ENCODE results near the gene MAPK8IP3.

MAPK8IP3 gene

GRCh38 chr16:1762196-1762878 lies 56.3 kb downstream of the MAPK8IP3 start:
- DNase-seq (ENCODE audit: low read depth, low spot score) = no peak

DNA sequence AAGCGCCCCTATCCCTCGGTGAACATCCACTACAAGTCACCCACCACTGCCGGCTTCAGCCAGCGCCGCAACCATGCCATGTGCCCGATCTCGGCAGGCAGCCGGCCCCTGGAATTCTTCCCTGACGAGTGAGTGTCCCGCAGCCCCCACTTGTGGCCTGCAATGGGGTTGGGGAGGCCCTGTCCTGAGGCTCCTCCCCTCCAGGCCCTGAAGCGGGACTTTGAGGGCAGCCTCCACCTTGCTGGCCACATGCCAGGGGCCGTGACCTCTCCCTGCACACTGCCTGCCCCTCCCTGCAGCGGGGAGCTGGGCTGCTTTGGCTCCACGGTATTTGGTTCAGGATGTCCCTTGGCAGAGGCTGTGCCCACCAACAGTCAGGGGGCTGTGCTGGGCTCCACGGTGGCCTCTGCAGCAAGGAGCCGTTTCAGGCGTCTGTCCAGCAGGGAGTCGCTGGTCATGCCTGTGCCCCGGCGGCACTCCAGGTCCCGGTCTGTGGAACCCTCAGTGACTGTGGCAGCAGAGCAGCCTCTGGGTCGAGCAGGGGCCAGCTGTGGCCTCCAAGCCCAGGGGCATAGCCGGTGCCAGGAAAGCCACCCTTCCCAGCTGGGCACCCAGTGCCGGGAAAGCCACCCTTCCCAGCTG lies 57.0 kb downstream of the MAPK8IP3 start:
- no peak for DNase-seq (ENCODE audit: low read depth, low spot score)

GRCh38 chr16:1763521-1764511 lies 57.8 kb downstream of the MAPK8IP3 start:
- peak; percentile 92 for DNase-seq (ENCODE audit: low read depth, low spot score)

DNA sequence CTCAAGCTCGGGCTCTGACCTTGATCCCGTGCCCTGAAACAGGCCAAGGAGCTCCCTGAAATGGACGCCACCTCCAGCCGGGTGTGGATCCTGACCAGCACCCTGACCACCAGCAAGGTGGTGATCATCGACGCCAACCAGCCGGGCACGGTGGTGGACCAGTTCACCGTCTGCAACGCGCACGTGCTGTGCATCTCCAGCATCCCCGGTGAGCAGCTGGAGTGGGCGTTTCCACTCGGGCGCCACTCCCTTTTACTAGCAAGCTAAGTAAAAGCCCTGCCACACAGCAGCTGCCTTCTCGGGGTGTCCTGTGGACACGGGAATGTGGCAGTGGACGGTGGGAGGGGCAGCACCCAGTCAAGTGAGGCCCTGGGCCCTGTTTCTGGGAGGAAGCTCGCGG lies 59.0 kb downstream of the MAPK8IP3 start:
- DNase-seq (ENCODE audit: low read depth, low spot score) = no peak

- DNase-seq (ENCODE audit: low read depth, low spot score) = no peak
These were observed 59.8 kb downstream of the MAPK8IP3 start for GRCh38 chr16:1765826-1766225.

DNA sequence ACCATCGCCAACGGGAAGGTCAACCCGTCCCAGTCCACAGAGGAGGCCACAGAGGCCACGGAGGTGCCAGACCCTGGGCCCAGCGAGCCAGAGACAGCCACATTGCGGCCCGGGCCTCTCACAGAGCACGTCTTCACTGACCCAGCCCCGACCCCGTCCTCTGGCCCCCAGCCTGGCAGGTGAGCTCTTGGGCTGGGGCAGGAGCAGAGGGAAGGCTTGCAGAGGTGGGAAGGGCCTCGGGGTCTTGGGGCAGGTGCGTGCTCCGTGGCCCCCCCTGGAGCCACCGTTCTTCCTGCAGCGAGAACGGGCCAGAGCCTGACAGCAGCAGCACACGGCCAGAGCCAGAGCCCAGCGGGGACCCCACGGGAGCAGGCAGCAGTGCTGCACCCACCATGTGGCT lies 60.2 kb downstream of the MAPK8IP3 start:
- no peak for DNase-seq (ENCODE audit: low read depth, low spot score)

DNA sequence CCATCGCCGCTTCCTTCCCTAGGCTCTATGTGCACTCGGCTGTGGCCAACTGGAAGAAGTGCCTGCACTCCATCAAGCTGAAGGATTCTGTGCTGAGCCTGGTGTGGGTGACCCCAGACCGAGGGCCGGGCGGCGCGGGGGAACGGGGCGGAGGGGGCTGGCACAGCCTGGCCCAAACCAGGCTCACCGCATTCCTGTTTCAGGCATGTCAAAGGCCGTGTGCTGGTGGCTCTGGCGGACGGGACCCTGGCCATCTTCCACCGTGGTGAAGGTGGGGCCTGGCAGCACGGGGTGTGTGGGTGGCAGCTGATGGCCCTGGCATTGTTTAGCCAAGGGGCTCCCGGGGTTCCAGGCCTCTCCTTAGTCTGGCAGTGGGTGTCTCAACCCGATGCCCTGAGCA lies 60.7 kb downstream of the MAPK8IP3 start:
- DNase-seq (ENCODE audit: low read depth, low spot score) = no peak

GRCh38 chr16:1767116-1767994 lies 61.4 kb downstream of the MAPK8IP3 start:
- no peak for DNase-seq (ENCODE audit: low read depth, low spot score)

- no peak for DNase-seq (ENCODE audit: low read depth, low spot score)
These were observed 62.2 kb downstream of the MAPK8IP3 start for GRCh38 chr16:1768061-1768766.

GRCh38 chr16:1768767-1769401 lies 62.9 kb downstream of the MAPK8IP3 start:
- no peak for DNase-seq (ENCODE audit: low read depth, low spot score)

DNA sequence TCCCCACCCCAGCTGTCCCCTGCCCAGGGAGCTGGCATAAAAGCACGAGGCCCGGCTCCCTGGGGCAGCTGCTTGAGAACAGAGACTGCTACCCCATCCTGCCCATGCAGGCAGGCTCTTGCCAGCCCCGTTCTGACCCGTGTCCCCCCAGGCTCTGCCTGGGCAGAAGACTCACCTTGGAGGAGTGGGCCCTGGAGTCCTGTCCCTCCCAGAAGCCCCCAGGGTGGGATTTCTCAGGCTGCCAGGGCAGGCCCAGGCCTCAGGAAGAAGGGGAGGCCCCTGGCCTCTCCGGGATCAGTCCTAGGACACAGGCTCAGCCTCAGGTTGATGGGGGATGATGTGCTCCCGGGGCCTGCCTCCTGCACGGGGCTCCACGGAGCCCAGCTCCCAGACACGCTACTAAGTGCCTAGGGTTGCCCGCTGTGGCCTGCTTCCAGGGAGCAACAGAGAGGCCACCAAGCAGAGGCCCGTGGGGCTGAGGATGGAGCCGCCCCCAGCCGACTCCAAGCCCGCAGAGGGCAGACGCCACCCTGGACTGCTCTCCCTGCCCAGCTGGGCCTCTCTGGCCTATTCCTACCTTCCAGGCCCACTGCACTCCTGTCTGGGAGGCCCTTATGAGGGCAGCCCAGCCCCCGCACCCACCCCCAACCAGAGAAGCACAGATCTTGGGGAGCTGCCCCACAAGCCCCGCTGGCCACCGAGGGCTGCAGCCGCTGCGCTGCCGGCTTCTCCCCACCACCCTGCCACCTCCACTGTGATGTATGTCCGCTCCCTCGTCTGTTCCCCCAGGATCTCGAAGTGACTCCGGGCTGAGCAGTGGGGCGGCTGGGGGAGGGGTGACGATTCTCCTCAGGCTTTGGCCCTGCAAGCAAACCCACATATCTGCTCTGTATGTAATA lies 63.7 kb downstream of the MAPK8IP3 start:
- no peak for DNase-seq (ENCODE audit: low read depth, low spot score)

DNA sequence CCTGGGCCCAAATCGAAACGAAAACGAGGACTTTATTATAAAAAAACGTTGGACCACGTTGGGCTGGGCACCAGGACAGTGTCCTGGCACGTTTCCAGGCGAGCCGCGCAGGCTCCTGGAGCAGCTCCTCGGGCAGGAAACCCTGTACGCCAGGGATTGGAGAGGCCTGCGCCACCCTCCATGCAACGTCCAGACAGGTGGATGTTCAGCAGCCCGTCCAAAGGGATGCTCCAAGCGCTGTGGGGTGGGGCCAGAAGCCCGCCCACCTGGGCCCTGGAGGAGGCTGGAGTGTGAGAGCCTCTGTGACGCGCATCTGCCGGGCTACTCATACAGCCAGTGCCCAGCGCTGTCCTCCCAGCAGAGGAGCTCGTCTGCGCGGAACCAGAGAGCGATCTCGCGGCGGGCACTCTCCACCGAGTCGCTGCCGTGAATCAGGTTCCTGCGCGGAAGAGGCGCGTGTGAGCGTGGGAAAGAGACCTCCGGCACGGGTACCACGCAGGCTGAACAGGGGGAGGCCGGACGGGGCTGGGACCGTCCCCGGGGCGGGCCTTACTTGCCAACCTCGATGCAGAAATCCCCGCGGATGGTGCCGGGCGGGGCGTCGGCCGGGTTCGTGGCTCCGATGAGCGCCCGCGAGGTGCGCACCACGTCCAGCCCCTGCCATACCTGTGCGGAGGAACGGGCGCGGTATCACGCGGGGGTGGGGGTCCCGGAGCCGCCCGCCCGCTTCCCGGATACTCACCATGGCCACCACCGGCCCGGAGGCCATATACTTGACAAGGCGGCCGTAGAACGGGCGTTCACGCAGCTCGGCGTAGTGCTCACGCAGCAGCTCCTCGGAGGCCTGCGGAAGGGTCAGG lies 64.6 kb downstream of the MAPK8IP3 start:
- peak; percentile 53 for DNase-seq (ENCODE audit: low read depth, low spot score)

DNA sequence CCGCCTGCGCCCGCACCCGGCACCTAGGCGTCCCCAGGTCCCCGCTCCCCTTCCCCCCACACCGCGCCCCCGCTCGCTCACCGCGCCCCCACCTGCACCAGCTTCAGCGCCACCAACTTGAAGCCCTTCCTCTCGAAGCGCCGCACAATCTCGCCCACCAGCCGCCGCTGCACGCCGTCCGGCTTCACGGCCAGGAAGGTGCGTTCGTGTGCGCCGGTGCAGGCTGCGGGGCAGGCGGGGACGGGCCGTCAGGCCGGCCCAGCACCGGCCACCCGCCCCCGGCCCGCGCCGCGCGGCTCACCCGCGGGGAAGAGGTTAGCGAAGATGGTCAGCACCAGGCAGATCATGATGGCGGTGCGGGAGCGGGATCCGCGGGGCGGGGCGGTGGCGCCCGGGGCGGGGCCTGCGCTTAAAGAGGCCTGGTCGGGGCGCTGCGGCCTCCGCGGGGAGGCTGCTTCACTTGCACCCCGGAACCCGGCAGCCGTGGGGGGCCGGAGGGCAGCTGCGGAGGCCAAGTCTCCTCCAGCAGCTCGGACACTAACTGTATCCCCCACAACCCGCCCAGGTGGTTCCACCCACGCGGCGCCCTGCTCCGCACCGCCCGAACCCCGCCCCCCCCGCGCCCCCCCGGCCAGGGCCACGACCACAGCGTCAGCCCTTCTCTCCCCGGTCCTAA lies 65.3 kb downstream of the MAPK8IP3 start, which contains the start of gene NME3:
Gene NME3, minus strand, starts transcription at position 356 of the 676 bp plus-strand sequence. Its CDS starts 9 bp downstream, at position 347.
- DNase-seq (ENCODE audit: low read depth, low spot score) = no peak

DNA sequence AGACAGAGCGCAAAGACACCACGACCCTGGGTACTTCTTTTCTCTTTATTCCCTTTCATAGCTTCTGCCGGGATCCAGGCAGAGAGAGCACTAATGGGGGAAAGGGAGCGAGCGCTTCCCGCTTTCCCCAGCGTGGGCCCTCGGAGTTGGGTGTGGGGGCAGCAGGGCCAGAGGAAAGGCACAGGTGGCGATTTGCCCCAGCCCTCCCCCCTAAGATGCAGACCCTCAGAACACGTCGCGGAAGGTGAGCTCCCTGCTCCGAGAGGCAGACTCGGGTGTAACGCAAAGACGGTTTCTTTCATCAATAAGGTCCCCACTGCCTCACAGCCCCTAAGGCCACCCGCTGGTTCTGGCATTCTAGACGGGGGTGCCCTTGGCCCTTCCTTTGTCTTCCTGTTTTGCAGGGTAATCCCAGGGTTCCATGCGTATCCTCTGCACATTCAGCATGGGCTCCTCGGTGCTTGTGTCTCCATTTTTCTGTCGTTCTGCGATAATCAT lies 65.9 kb downstream of the MAPK8IP3 start:
- DNase-seq (ENCODE audit: low read depth, low spot score) = peak; percentile 42

- DNase-seq (ENCODE audit: low read depth, low spot score) = peak; percentile 38
These were observed 66.4 kb downstream of the MAPK8IP3 start, which contains the start of gene EME2 for GRCh38 chr16:1772362-1772907. Gene EME2, plus strand, starts transcription at chr16:1772810. Its CDS starts 418 bp downstream, at chr16:1773228.

DNA sequence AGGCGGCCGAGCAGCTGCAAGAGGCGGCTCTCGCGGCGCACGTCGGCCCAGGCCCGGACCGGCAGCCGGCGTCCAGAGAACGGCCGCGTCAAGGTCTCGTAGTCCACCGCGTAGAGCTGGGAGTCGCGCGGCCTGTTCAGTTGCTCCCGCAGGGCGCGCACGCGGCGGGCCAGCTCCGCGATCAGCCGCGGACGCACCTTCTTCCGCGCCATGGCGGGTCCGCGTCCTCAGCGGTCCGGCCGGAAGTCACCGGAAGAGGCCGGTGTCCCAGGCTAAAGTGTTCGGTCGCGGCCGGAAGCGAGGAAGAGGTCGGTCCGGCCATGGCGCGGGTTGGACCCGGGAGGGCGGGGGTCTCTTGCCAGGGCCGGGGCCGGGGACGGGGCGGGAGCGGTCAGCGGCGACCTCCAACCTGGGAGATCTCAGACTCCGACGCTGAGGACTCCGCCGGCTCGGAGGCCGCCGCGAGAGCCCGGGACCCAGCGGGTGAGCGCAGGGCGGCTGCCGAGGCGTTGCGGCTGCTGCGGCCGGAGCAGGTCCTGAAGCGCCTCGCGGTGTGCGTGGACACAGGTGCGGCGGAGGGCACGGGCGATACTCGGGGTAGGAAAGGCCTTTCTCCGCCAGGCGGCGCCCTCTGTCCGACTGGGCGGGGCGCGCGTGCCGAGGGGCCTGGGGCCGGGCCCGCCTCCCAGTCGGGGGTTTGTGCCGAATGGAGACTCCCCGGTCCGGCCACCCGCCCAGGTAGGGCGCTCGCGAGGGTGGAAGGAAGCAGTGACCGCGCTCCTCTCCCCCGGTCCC lies 67.1 kb downstream of the MAPK8IP3 start, which contains the start of gene MRPS34:
Gene MRPS34, minus strand, starts transcription at position 227 of the 795 bp plus-strand sequence. Its CDS starts 15 bp downstream, at position 212.
- DNase-seq (ENCODE audit: low read depth, low spot score) = peak; percentile 92
